ENCODE data around the gene ZBTB16.

The ZBTB16 gene

DNA sequence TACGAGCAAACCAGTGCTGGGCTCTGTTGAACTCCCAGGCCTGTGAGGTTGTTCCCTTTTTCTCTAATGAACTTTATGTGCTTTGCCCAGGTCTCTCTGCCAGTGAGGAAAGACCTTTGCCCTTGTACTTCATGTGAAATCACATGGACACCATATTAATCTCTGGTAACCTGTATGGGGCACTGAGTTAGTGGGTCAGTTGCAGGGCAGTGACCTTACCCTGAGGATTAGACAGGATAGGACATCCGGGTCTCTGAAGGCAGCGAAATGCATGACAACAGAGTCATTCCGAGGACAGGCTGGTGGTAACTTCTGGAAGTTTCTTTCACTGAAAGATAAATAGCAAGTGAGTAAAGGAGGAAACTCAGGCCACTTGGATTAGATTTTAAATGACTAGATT is 93.7 kb downstream of the ZBTB16 start:
- Histone ChIP-seq H3K4me3 (ENCODE audit: severe bottlenecking) (no peak overlapping the region), H3K27me3 (ENCODE audit: insufficient read depth, poor library complexity, severe bottlenecking) (no peaks in the 10 kb centered on the region), H3K36me3 (ENCODE audit: low read depth) (peaks cover 11% of the 10 kb centered on the region), H3K4me1 (ENCODE audit: insufficient read depth, poor library complexity, severe bottlenecking) (peaks cover 26% of the 10 kb centered on the region), H3K27ac (ENCODE audit: poor library complexity, severe bottlenecking) (peak overlapping the region; percentile 79), H3K9me3 (ENCODE audit: severe bottlenecking) (no peaks in the 10 kb centered on the region)
- TF ChIP-seq, protein P1, sequence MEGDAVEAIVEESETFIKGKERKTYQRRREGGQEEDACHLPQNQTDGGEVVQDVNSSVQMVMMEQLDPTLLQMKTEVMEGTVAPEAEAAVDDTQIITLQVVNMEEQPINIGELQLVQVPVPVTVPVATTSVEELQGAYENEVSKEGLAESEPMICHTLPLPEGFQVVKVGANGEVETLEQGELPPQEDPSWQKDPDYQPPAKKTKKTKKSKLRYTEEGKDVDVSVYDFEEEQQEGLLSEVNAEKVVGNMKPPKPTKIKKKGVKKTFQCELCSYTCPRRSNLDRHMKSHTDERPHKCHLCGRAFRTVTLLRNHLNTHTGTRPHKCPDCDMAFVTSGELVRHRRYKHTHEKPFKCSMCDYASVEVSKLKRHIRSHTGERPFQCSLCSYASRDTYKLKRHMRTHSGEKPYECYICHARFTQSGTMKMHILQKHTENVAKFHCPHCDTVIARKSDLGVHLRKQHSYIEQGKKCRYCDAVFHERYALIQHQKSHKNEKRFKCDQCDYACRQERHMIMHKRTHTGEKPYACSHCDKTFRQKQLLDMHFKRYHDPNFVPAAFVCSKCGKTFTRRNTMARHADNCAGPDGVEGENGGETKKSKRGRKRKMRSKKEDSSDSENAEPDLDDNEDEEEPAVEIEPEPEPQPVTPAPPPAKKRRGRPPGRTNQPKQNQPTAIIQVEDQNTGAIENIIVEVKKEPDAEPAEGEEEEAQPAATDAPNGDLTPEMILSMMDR (IDR thresholded peaks at IDR 0.05; ENCODE audit: poor library complexity, severe bottlenecking) = no peak
- DNase-seq (ENCODE audit: low spot score) (no peak), ATAC-seq (ENCODE audit: low read depth) (no peak)

DNA sequence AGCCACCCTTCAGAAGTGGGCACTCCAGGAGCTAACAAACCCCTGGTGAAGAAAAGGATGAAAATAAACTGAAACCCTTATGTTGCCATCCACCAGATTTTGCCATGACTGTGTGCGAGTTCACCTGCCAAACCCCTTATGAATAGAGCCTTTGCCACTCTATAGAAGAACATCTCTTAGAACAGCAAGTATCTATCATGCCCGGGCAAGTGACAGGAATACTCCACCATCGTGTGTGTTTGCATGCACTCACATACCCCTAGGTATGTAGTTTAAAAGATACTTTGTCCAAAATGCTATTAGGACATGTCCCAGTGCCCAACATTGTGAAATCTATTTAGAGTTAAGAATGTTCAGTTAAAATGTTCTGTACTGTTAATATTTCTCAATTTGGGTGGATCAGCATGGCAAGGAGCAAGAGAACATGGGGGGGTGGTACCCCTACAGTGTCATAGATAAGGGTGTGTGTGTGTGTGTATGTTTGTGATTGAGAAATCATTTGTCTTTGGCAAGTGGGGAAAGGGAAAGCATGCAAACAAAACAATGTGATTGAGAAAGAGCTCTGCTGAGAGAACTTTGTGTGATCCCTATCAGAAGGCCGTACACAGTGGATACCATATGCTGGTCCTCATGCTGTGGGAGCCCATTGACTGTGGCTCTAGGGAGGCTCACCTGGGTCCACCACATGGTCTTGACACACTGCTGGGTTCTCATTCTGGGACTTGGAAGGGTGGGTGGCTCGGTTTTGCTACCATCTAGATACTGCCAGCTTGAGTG is 94.9 kb downstream of the ZBTB16 start:
- TF ChIP-seq, protein P1 (IDR thresholded peaks at IDR 0.05; ENCODE audit: poor library complexity, severe bottlenecking) = no peak
- ATAC-seq (ENCODE audit: low read depth) (peak; percentile 77), DNase-seq (ENCODE audit: low spot score) (no peak)
- Histone ChIP-seq H3K4me3 (ENCODE audit: severe bottlenecking) (no peak overlapping the region), H3K9me3 (ENCODE audit: severe bottlenecking) (no peaks in the 10 kb centered on the region), H3K4me1 (ENCODE audit: insufficient read depth, poor library complexity, severe bottlenecking) (peaks cover 34% of the 10 kb centered on the region), H3K36me3 (ENCODE audit: low read depth) (peaks cover 15% of the 10 kb centered on the region), H3K27me3 (ENCODE audit: insufficient read depth, poor library complexity, severe bottlenecking) (no peaks in the 10 kb centered on the region), H3K27ac (ENCODE audit: poor library complexity, severe bottlenecking) (peak overlapping the region; percentile 79)

DNA sequence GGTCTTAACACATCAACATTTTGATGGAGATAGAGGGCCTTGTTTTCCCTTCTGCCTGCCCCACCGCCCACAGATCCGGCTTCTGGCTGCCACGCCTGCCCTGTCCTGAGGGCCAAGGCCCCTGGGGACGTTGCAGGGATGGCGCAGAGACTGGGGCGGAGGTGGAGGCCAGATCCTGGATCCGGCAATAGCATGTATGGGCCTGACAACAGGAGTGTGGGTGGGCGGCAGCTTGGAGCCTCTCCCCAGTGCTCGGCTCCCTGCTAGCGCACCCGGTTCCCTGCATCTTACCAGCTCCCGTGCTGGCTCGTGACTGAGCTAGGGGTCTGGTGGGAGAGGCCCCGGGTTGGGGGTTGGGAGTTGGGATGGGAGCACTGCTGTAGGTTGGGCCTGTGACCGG is 95.6 kb downstream of the ZBTB16 start:
- TF ChIP-seq, protein P1 (IDR thresholded peaks at IDR 0.05; ENCODE audit: poor library complexity, severe bottlenecking) = no peak
- DNase-seq (ENCODE audit: low spot score) = no peak
- Histone ChIP-seq H3K9me3 (ENCODE audit: severe bottlenecking) (no peaks in the 10 kb centered on the region), H3K36me3 (ENCODE audit: low read depth) (peaks cover 15% of the 10 kb centered on the region), H3K4me3 (ENCODE audit: severe bottlenecking) (no peak overlapping the region), H3K4me1 (ENCODE audit: insufficient read depth, poor library complexity, severe bottlenecking) (peaks cover 39% of the 10 kb centered on the region), H3K27ac (ENCODE audit: poor library complexity, severe bottlenecking) (peak overlapping the region; percentile 79), H3K27me3 (ENCODE audit: insufficient read depth, poor library complexity, severe bottlenecking) (no peaks in the 10 kb centered on the region)
- ATAC-seq (ENCODE audit: low read depth) = no peak

DNA sequence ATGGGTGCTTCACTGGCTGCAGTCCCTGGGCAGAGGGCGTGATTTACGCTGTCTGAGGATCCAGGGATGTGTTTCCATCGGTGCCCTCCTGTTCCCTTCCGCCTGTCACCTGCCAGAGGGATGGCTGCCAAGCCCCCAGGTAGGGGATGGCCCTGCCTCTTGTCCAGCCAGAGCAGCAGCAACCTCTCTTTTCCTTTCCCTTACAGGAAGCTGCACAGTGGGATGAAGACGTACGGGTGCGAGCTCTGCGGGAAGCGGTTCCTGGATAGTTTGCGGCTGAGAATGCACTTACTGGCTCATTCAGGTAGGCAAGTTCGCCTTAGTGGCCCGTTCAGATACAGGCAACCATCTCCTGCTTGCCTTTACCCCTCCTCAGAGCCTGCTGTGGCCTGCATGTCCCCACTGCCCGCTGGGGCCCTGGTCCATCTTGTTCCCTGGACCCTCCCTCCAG is 96.6 kb downstream of the ZBTB16 start:
- Histone ChIP-seq H3K9me3 (ENCODE audit: severe bottlenecking) (no peaks in the 10 kb centered on the region), H3K4me1 (ENCODE audit: insufficient read depth, poor library complexity, severe bottlenecking) (peaks cover 50% of the 10 kb centered on the region), H3K27me3 (ENCODE audit: insufficient read depth, poor library complexity, severe bottlenecking) (no peaks in the 10 kb centered on the region), H3K4me3 (ENCODE audit: severe bottlenecking) (no peak overlapping the region), H3K36me3 (ENCODE audit: low read depth) (peaks cover 19% of the 10 kb centered on the region), H3K27ac (ENCODE audit: poor library complexity, severe bottlenecking) (peak overlapping the region; percentile 79)
- ATAC-seq (ENCODE audit: low read depth) (no peak), DNase-seq (ENCODE audit: low spot score) (no peak)
- TF ChIP-seq, protein P1 (IDR thresholded peaks at IDR 0.05; ENCODE audit: poor library complexity, severe bottlenecking) = no peak

DNA sequence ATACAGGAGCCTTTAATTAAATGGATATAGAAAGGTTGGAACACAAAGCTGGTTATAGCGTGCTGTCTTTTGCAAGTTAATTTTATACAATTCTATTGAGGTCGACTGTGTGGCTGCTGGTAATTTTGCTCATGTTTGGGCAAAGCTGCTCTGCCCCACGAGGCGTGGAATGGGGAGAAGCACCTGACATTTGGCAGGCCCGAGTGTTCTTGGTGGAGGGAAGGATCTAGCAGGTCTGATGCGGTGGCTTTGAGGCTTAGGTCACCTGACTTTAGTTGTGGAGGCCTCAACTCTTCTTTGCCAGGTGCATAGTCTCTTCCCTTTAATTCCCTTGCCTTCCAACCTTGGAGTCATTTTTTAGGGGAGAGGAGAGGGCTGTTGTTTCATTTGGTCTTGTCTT is 97.3 kb downstream of the ZBTB16 start:
- no peaks in the 10 kb centered on the region for H3K27me3 ChIP-seq (ENCODE audit: insufficient read depth, poor library complexity, severe bottlenecking)
- H3K4me3 ChIP-seq (ENCODE audit: severe bottlenecking) = no peak overlapping the region
- TF ChIP-seq, protein P1 (IDR thresholded peaks at IDR 0.05; ENCODE audit: poor library complexity, severe bottlenecking) = no peak
- DNase-seq (ENCODE audit: low spot score) (no peak), ATAC-seq (ENCODE audit: low read depth) (no peak)
- H3K36me3 ChIP-seq (ENCODE audit: low read depth) = peaks cover 19% of the 10 kb centered on the region
- H3K4me1 ChIP-seq (ENCODE audit: insufficient read depth, poor library complexity, severe bottlenecking) = peaks cover 56% of the 10 kb centered on the region
- no peaks in the 10 kb centered on the region for H3K9me3 ChIP-seq (ENCODE audit: severe bottlenecking)
- peak overlapping the region; percentile 79 for H3K27ac ChIP-seq (ENCODE audit: poor library complexity, severe bottlenecking)
